ENCODE results near the gene EMP2. TPM values are rescaled to one million over a fixed set of nuclear protein-coding genes. Genes with fewer than 3 reads are reported as not detected.

Gene EMP2
- polyA plus RNA-seq, 1 donor = 17.0 TPM

DNA sequence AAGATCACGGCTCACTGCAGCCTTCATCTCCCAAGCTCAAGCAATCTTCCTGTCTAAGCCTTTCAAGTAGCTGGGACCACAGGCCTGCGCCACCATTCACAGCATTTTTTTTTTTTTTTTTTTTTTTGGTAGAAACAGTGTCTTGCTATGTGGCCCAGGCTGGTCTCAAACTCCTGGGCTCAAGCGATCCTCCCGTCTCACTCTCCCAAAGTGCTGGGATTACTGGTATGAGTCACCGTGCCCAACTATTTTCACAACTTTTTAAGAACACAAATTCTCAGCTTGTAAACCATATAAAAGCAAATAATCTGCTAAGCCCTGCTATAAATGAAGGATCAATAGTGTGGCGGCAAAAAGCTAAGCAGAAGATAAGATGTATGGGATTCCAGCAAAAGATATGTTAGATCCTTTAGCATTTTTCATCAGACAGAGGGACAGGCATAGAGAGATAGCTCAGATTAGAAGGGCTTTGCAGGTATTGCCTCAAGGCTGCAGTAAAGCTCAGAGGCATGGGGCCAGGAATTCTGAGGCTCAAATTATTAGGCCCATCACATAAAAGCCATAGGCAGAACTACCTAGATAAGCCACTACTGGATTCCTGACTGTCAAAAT is 55.1 kb downstream of the EMP2 start:
- WGBS (ENCODE audit: insufficient coverage, low lambda C conversion rate) = 60% methylated on average over 1 of the region's 6 CpGs
- Histone ChIP-seq H3K4me1 (ENCODE audit: control insufficient read depth, insufficient read depth, low read length) (no peaks in the 10 kb centered on the region), H3K9me3 (ENCODE audit: control insufficient read depth, low read depth, low read length) (no peaks in the 10 kb centered on the region), H3K36me3 (ENCODE audit: control insufficient read depth, insufficient read depth, low read length) (no peaks in the 10 kb centered on the region), H3K27ac (ENCODE audit: low read length) (no peak overlapping the region), H3K4me3 (ENCODE audit: low read length) (no peak overlapping the region), H3K27me3 (ENCODE audit: control insufficient read depth, insufficient read depth, low read length) (no peaks in the 10 kb centered on the region)
- DNase-seq = no peak

DNA sequence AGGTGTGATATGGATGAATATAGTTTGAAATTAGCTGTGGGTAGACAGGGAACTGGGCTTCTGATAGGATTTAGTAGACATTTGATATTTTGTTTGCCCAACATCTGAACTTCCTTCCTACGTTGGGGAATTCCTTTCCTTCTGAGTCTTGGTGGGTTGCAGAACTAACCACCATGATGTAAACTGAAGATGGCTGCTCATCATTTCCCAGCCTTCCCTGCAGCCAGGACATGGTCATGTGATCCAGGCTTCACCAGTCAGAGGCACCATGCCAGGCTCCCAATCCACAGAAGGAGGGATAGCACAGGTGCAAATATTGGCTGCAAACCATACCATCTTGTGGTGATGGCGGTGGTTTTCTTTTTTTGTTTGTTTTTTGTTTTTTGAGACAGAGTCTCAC is 57.4 kb downstream of the EMP2 start:
- no CpG with 5 or more reads among the region's 2 CpGs for WGBS (ENCODE audit: insufficient coverage, low lambda C conversion rate)
- no peak for DNase-seq
- no peaks in the 10 kb centered on the region for H3K4me1 ChIP-seq (ENCODE audit: control insufficient read depth, insufficient read depth, low read length)
- H3K27ac ChIP-seq (ENCODE audit: low read length) = no peak overlapping the region
- no peaks in the 10 kb centered on the region for H3K36me3 ChIP-seq (ENCODE audit: control insufficient read depth, insufficient read depth, low read length)
- H3K9me3 ChIP-seq (ENCODE audit: control insufficient read depth, low read depth, low read length) = no peaks in the 10 kb centered on the region
- no peak overlapping the region for H3K4me3 ChIP-seq (ENCODE audit: low read length)
- H3K27me3 ChIP-seq (ENCODE audit: control insufficient read depth, insufficient read depth, low read length) = no peaks in the 10 kb centered on the region

DNA sequence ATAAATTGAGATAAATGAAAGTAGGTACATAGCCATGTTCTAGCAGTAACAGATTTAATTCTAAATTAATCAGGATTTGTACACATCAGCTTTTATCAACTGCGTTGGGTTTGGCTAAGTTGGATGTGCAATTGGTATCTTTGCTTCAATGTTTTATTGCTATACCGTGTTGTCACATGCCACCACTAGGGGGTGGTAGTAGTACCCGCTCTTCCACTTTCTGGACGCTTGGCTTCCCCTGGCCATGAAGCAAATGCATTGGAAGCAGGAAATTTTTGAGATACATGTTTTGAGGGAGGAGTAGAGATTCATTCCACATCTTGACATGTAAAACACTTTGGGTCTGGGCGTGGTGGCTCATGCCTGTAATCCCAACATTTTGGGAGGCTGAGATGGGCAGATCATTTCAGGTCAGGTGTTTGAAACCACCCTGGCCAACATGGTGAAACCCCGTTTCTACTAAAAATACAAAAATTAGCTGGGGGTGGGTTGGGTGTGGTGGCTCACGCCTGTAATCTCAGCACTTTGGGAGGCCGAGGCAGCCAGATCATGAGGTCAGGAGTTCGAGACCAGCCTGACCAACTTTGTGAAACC is 58.6 kb downstream of the EMP2 start:
- no CpG with 5 or more reads among the region's 9 CpGs for WGBS (ENCODE audit: insufficient coverage, low lambda C conversion rate)
- Histone ChIP-seq H3K27me3 (ENCODE audit: control insufficient read depth, insufficient read depth, low read length) (no peaks in the 10 kb centered on the region), H3K4me3 (ENCODE audit: low read length) (no peak overlapping the region), H3K4me1 (ENCODE audit: control insufficient read depth, insufficient read depth, low read length) (no peaks in the 10 kb centered on the region), H3K27ac (ENCODE audit: low read length) (no peak overlapping the region), H3K9me3 (ENCODE audit: control insufficient read depth, low read depth, low read length) (no peaks in the 10 kb centered on the region), H3K36me3 (ENCODE audit: control insufficient read depth, insufficient read depth, low read length) (no peaks in the 10 kb centered on the region)
- peak; percentile 48 to 57 for DNase-seq

DNA sequence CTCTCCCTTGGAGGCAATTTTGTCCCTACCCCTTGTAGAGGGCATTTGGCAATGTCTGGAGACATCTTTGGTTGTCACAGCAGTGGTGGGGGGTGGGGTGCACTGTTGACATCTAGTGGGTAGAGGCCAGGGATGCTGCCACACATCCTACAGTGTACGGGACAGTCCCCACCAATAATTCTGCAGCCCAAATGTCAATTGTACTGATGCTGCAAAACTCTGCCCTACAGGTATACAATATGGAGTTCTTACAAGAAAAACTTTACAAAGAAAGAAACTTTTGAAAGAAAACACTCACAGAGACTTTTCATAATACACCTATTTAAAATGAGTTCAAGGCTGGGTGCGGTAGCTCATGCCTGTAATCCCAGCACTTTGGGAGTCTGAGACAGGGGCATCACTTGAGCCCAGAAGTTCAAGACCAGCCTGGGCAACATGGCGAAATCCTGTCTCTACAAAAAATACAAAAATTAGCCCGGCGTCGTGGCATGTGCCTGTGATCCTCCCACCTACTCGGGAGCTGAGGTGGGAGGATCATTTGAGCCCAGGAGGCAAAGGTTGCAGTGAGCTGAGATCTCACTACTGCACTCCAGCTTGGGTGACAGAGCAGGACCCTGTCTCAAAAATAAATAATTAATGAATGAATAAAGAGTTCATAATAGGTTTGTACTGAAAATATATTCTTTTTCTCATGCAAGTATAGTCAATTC is 59.4 kb downstream of the EMP2 start:
- Histone ChIP-seq H3K9me3 (ENCODE audit: control insufficient read depth, low read depth, low read length) (no peaks in the 10 kb centered on the region), H3K27ac (ENCODE audit: low read length) (no peak overlapping the region), H3K27me3 (ENCODE audit: control insufficient read depth, insufficient read depth, low read length) (no peaks in the 10 kb centered on the region), H3K4me1 (ENCODE audit: control insufficient read depth, insufficient read depth, low read length) (no peaks in the 10 kb centered on the region), H3K4me3 (ENCODE audit: low read length) (no peak overlapping the region), H3K36me3 (ENCODE audit: control insufficient read depth, insufficient read depth, low read length) (no peaks in the 10 kb centered on the region)
- no peak for DNase-seq
- no CpG with 5 or more reads among the region's 7 CpGs for WGBS (ENCODE audit: insufficient coverage, low lambda C conversion rate)

DNA sequence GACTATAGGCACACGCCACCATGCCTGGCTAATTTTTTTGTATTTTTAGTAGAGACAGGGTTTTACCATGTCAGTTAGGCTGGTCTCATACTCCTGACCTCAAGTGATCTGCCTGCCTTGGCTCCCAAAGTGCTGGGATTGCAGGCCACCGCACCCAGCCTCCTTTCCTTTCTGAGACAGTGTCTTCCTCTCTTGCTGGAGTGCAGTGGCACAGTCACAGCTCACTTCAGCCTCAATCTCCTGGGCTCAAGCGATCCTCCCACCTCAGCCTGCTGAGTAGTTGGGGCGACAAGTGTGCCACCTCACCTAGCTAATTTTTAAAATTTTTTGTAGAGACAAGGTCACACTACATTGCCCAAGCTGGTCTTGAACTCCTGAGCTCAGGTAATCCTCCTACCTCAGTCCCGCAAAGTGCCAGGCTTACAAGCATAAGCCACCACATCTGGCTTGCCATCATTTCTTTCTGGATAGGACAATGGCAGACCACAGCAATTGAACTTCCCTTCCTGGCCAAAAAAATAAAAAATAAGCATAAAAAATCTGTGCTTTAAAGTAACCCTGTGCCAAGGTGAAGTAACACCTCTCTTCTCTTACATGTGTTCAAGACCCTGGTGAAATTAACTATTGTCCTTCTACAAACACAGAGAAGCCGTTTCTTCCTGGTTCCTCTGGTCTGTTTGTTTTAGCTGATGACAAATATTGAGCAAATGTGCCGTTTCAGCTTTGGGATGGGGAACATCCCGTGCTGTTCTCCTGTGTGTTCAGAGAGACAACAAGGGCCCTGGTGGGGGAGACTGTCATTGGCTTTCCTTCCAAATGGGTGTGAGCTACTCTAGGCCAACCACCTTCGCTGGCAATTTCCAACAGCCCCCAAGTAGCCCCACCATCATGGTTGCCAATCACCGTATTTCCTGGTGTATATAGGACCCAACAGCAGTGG is 60.2 kb downstream of the EMP2 start:
- H3K27ac ChIP-seq (ENCODE audit: low read length) = no peak overlapping the region
- no CpG with 5 or more reads among the region's 10 CpGs for WGBS (ENCODE audit: insufficient coverage, low lambda C conversion rate)

DNA sequence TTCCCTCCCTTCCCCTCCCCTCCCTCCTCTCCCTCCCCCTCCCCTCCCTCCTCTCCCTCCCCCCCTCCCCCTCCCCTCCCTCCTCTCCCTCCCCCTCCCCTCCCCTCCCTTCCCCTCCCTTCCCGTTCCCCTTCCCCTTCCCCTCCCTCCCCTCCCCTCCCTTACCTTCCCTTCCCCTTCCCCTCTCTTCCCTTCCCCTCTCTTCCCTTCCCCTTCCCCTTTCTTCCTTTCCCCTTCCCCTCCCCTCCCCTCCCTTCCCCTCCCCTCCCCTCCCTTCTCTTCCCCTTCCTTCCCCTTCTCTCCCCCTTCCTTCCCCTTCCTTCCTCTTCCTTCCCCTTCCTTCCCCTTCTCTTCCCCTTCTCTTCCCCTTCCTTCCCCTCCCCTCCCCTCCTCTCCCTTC is 61.1 kb downstream of the EMP2 start:
- Histone ChIP-seq H3K4me3 (ENCODE audit: low read length) (no peak overlapping the region), H3K27ac (ENCODE audit: low read length) (no peak overlapping the region), H3K9me3 (ENCODE audit: control insufficient read depth, low read depth, low read length) (no peaks in the 10 kb centered on the region), H3K4me1 (ENCODE audit: control insufficient read depth, insufficient read depth, low read length) (no peaks in the 10 kb centered on the region), H3K27me3 (ENCODE audit: control insufficient read depth, insufficient read depth, low read length) (no peaks in the 10 kb centered on the region), H3K36me3 (ENCODE audit: control insufficient read depth, insufficient read depth, low read length) (no peaks in the 10 kb centered on the region)
- WGBS (ENCODE audit: insufficient coverage, low lambda C conversion rate) = no CpG with 5 or more reads among the region's 1 CpG
- no peak for DNase-seq

More for the DNA sequence above, 60.2 kb downstream of the EMP2 start:
- no peaks in the 10 kb centered on the region for H3K4me1 ChIP-seq (ENCODE audit: control insufficient read depth, insufficient read depth, low read length)
- no peaks in the 10 kb centered on the region for H3K9me3 ChIP-seq (ENCODE audit: control insufficient read depth, low read depth, low read length)
- no peak overlapping the region for H3K4me3 ChIP-seq (ENCODE audit: low read length)
- H3K27me3 ChIP-seq (ENCODE audit: control insufficient read depth, insufficient read depth, low read length) = no peaks in the 10 kb centered on the region
- no peaks in the 10 kb centered on the region for H3K36me3 ChIP-seq (ENCODE audit: control insufficient read depth, insufficient read depth, low read length)
- DNase-seq = no peak

DNA sequence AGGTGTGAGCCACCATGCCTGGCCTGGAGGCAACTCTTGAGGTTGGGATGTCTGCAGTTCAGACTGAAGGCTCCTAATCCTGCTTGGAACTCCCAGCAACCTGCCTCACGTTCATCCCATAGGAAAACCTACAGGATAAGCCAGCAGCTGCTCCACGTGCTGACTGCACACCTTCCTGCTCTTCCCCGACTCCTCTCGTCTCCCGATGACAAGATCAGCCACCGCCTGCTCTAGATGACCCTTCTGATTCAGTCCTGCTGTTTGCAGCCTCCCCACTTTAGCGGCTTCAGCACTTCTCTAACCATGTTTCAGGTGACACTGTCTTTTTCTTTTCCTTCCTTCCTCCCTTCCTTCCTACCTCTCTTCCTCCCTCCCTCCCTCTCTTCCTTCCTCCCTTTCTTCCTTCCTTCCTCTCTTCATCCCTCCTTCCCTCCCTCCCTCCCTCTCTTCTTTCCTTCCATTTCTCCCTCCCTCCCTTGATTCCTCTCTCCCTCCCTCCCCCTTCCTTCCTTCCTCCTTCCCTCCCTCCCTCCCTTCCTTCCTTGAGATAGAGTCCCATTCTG is 61.8 kb downstream of the EMP2 start:
- H3K4me1 ChIP-seq (ENCODE audit: control insufficient read depth, insufficient read depth, low read length) = no peaks in the 10 kb centered on the region
- WGBS (ENCODE audit: insufficient coverage, low lambda C conversion rate) = 100% methylated on average over 2 of the region's 7 CpGs
- no peaks in the 10 kb centered on the region for H3K9me3 ChIP-seq (ENCODE audit: control insufficient read depth, low read depth, low read length)
- H3K27ac ChIP-seq (ENCODE audit: low read length) = no peak overlapping the region
- H3K4me3 ChIP-seq (ENCODE audit: low read length) = no peak overlapping the region
- H3K36me3 ChIP-seq (ENCODE audit: control insufficient read depth, insufficient read depth, low read length) = no peaks in the 10 kb centered on the region
- H3K27me3 ChIP-seq (ENCODE audit: control insufficient read depth, insufficient read depth, low read length) = no peaks in the 10 kb centered on the region
- DNase-seq = no peak

DNA sequence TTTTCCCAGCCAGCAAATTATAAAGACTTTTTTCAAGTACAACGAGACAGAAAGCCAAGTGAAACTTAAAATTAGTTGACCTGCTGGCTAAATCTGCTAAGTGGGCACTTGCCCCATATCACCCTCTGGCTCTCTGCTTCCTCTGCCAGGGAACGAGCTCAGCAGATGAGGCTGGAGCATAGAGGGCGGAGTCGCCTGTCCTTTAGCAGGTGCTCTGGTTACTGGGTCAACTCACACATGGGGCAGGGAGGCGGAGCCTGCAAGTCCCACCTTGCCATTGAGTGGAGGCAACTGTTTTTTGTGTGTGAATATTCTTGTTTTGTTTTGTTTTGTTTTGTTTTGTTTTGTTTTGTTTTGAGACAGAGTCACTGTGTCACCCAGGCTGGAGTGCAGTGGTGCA is 62.5 kb downstream of the EMP2 start:
- no peaks in the 10 kb centered on the region for H3K9me3 ChIP-seq (ENCODE audit: control insufficient read depth, low read depth, low read length)
- H3K27ac ChIP-seq (ENCODE audit: low read length) = no peak overlapping the region
- no peaks in the 10 kb centered on the region for H3K27me3 ChIP-seq (ENCODE audit: control insufficient read depth, insufficient read depth, low read length)
- no peak for DNase-seq
- WGBS (ENCODE audit: insufficient coverage, low lambda C conversion rate) = 67% methylated on average over 1 of the region's 5 CpGs
- H3K4me3 ChIP-seq (ENCODE audit: low read length) = no peak overlapping the region
- no peaks in the 10 kb centered on the region for H3K36me3 ChIP-seq (ENCODE audit: control insufficient read depth, insufficient read depth, low read length)
- H3K4me1 ChIP-seq (ENCODE audit: control insufficient read depth, insufficient read depth, low read length) = no peaks in the 10 kb centered on the region

DNA sequence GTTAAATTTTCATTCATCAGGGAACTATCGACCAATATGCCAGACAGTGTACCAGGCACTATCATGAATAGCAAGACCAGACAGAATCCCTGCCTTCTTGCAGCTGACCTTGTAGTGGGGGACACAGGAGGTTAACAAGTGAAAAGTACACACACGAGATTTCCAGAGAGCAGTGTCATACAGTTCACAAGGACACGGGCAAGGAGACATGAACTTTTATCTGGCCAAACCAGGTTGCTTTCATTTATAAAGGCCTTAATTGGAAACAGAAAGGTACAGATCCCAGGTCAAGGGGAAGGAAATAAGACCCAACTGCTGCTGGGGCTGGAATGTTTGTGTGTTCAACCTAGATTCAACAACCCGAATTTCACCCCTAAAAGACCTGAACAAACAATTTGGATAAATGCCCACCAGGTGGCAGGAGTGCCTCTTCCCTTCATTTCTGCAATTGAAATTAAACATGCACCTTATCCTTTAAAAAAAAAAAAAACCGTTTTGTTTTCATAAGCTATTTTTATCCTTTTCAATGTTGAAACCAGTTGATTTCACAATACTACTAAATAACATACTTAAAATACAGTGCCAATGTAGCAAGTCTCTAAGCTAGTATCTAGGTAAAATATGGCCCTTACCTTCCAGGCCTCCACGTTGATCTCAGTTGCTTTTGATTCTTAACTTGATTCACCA is 65.9 kb downstream of the EMP2 start:
- H3K9me3 ChIP-seq (ENCODE audit: control insufficient read depth, low read depth, low read length) = no peaks in the 10 kb centered on the region
- no peak overlapping the region for H3K4me3 ChIP-seq (ENCODE audit: low read length)
- no peaks in the 10 kb centered on the region for H3K4me1 ChIP-seq (ENCODE audit: control insufficient read depth, insufficient read depth, low read length)
- no CpG with 5 or more reads among the region's 6 CpGs for WGBS (ENCODE audit: insufficient coverage, low lambda C conversion rate)
- no peaks in the 10 kb centered on the region for H3K27me3 ChIP-seq (ENCODE audit: control insufficient read depth, insufficient read depth, low read length)
- H3K27ac ChIP-seq (ENCODE audit: low read length) = no peak overlapping the region
- H3K36me3 ChIP-seq (ENCODE audit: control insufficient read depth, insufficient read depth, low read length) = no peaks in the 10 kb centered on the region
- DNase-seq = peak in 1 of 2 donors; percentile 11
